H9 (cell line): ENCODE results near the gene SLC22A12. TPM values are rescaled to one million over a fixed set of nuclear protein-coding genes. Genes with fewer than 3 reads are reported as not detected.
"Not testable (repeated sequence)": the region's sequence is repeated elsewhere in the genome, so short reads cannot be mapped to it uniquely, and the experiment has no call there.

Experiments
- DNase-seq: peaks from one replicate; pipeline ENCODE4 v3.0.0-alpha.2; 2017
- H2AFZ ChIP-seq: one replicate; pipeline ENCODE4 v1.6.1; 2013; ENCODE audit warnings: mild to moderate bottlenecking, low read length, control low read depth, moderate library complexity
- H2AK5ac ChIP-seq: 2 replicates; pipeline ENCODE4 v1.6.1; 2013; ENCODE audit warnings: low read length, control low read depth, mixed read lengths; ENCODE audit not compliant: insufficient read length
- H2BK120ac ChIP-seq: one replicate; pipeline ENCODE4 v1.6.1; 2013; ENCODE audit warnings: low read depth, mild to moderate bottlenecking, low read length, control low read depth, inconsistent platforms; ENCODE audit not compliant: poor library complexity, severe bottlenecking
- H2BK12ac ChIP-seq: 2 replicates; pipeline ENCODE4 v1.6.1; 2013; ENCODE audit warnings: low read length, control low read depth, mixed read lengths, low read depth; ENCODE audit not compliant: insufficient read length
- H2BK15ac ChIP-seq: 2 replicates; pipeline ENCODE4 v1.6.1; 2013; ENCODE audit warnings: low read depth, low read length, control low read depth
- H2BK20ac ChIP-seq: one replicate; pipeline ENCODE4 v1.6.1; 2013; ENCODE audit warnings: low read depth, mild to moderate bottlenecking, low read length, control low read depth, inconsistent platforms; ENCODE audit not compliant: poor library complexity, severe bottlenecking
- H2BK5ac ChIP-seq: 2 replicates; pipeline ENCODE4 v1.6.1; 2013; ENCODE audit warnings: low read length, control low read depth, mixed read lengths; ENCODE audit not compliant: insufficient read length
- H3K14ac ChIP-seq: 2 replicates; pipeline ENCODE4 v1.6.1; 2013; ENCODE audit warnings: low read length, control low read depth; ENCODE audit not compliant: insufficient read depth
- H3K18ac ChIP-seq: 2 replicates; pipeline ENCODE4 v1.6.1; 2013; ENCODE audit warnings: low read depth, mild to moderate bottlenecking, mixed read lengths, low read length, control low read depth; ENCODE audit not compliant: insufficient read length
- H3K23ac ChIP-seq: 2 replicates; pipeline ENCODE4 v1.6.1; 2013; ENCODE audit warnings: low read length, control low read depth, mixed read lengths, low read depth; ENCODE audit not compliant: insufficient read length
- H3K23me2 ChIP-seq: 2 replicates; pipeline ENCODE4 v1.6.1; 2013; ENCODE audit warnings: low read depth, mild to moderate bottlenecking, mixed read lengths, low read length, control low read depth; ENCODE audit not compliant: insufficient read length, poor library complexity, severe bottlenecking
- H3K27ac ChIP-seq: 2 replicates; pipeline ENCODE4 v1.5.1; 2013; ENCODE audit warnings: low read length, control low read depth, mixed read lengths, low read depth; ENCODE audit not compliant: insufficient read length
- H3K27me3 ChIP-seq: 2 replicates; pipeline ENCODE4 v1.6.1; 2013; ENCODE audit warnings: low read length, control low read depth, inconsistent platforms; ENCODE audit not compliant: insufficient read depth
- H3K4ac ChIP-seq: 2 replicates; pipeline ENCODE4 v1.6.1; 2013; ENCODE audit warnings: low read depth, mild to moderate bottlenecking, control low read depth, inconsistent platforms, low read length, moderate library complexity
- H3K4me1 ChIP-seq: 2 replicates; pipeline ENCODE4 v1.6.1; 2013; ENCODE audit warnings: low read length, control low read depth, inconsistent platforms; ENCODE audit not compliant: insufficient read depth
- H3K4me2 ChIP-seq: 2 replicates; pipeline ENCODE4 v1.6.1; 2013; ENCODE audit warnings: low read length, control low read depth, mixed read lengths; ENCODE audit not compliant: insufficient read length, insufficient read depth
- H3K56ac ChIP-seq: 2 replicates; pipeline ENCODE4 v1.6.1; 2013; ENCODE audit warnings: low read depth, mild to moderate bottlenecking, mixed read lengths, low read length, control low read depth; ENCODE audit not compliant: insufficient read length
- H3K79me1 ChIP-seq: 2 replicates; pipeline ENCODE4 v1.6.1; 2013; ENCODE audit warnings: low read depth, mild to moderate bottlenecking, moderate library complexity, low read length, control low read depth, inconsistent platforms; ENCODE audit not compliant: insufficient read depth, poor library complexity, severe bottlenecking
- H3K79me2 ChIP-seq: 2 replicates; pipeline ENCODE4 v1.6.1; 2013; ENCODE audit warnings: low read length, control low read depth, inconsistent platforms; ENCODE audit not compliant: insufficient read depth
- H3K9ac ChIP-seq: 2 replicates; pipeline ENCODE4 v1.6.1; 2013; ENCODE audit warnings: low read length, control low read depth, mixed read lengths; ENCODE audit not compliant: insufficient read length; ENCODE audit errors: extremely low read depth
- H3K9me3 ChIP-seq: one replicate; pipeline ENCODE4 v1.6.1; 2013; ENCODE audit warnings: low read depth, low read length, inconsistent platforms; ENCODE audit not compliant: control insufficient read depth
- H3T11ph ChIP-seq: one replicate; pipeline ENCODE4 v1.6.1; 2013; ENCODE audit warnings: mild to moderate bottlenecking, low read length, control low read depth, inconsistent platforms
- H4K20me1 ChIP-seq: one replicate; pipeline ENCODE4 v1.6.1; 2013; ENCODE audit not compliant: control insufficient read depth, insufficient read length, insufficient read depth
- H4K5ac ChIP-seq: 2 replicates; pipeline ENCODE4 v1.6.1; 2013; ENCODE audit warnings: low read depth, mild to moderate bottlenecking, mixed read lengths, low read length, control low read depth; ENCODE audit not compliant: insufficient read length
- H4K8ac ChIP-seq: replicated peaks from 2 replicates; pipeline ENCODE4 v1.6.1; 2013; ENCODE audit warnings: low read length, control low read depth, mixed read lengths, low read depth; ENCODE audit not compliant: insufficient read length
- H4K91ac ChIP-seq: 2 replicates; pipeline ENCODE4 v1.6.1; 2013; ENCODE audit warnings: low read depth, mild to moderate bottlenecking, moderate library complexity, mixed read lengths, low read length, control low read depth; ENCODE audit not compliant: insufficient read length
- H3K27ac Mint-ChIP-seq, 3 experiments: 2 replicates in 2 of 3; 3 replicates in 1 of 3; pipeline ENCODE4 v1.8.0; 2020 to 2021; ENCODE audit warnings: mixed read lengths in 3 of 3, mild to moderate bottlenecking in 1 of 3, moderate library complexity in 1 of 3
- H3K27me3 Mint-ChIP-seq: 2 replicates; pipeline ENCODE4 v1.8.0; 2021; ENCODE audit warnings: low read depth, mild to moderate bottlenecking, moderate library complexity, mixed read lengths
- H3K36me3 Mint-ChIP-seq, 3 experiments: 2 replicates in 2 of 3; 3 replicates in 1 of 3; pipeline ENCODE4 v1.8.0; 2020 to 2021; ENCODE audit warnings: low read depth in 3 of 3, mixed read lengths in 3 of 3; ENCODE audit not compliant: insufficient read depth in 1 of 3
- H3K4me1 Mint-ChIP-seq, 2 experiments: 2 replicates each; pipeline ENCODE4 v1.8.0; 2020; ENCODE audit warnings: mixed read lengths in 2 of 2
- H3K4me3 Mint-ChIP-seq, 2 experiments: 2 replicates in 1 of 2; 3 replicates in 1 of 2; pipeline ENCODE4 v1.8.0; 2020 to 2021; ENCODE audit warnings: mild to moderate bottlenecking in 2 of 2, mixed read lengths in 2 of 2, moderate library complexity in 1 of 2
- H3K9me3 Mint-ChIP-seq, 2 experiments: 2 replicates in 1 of 2; 3 replicates in 1 of 2; pipeline ENCODE4 v1.8.0; 2020; ENCODE audit warnings: mild to moderate bottlenecking in 2 of 2, mixed read lengths in 2 of 2, moderate library complexity in 1 of 2
- CTCF ChIP-seq: fragments of 200-600 bp; sonication (generic); conservative IDR thresholded peaks from 3 replicates; pipeline ENCODE4 v1.8.0; 2021; ENCODE audit warnings: antibody characterized with exemption, mild to moderate bottlenecking
- WGBS: extraction: QIAGEN DNeasy Blood & Tissue Kit; methylation state at CpG from one replicate; pipeline ENCODE4 v1.1.7; 2013; ENCODE audit warnings: missing lambda C conversion rate, low lambda C conversion rate, mixed read lengths; ENCODE audit not compliant: insufficient read length; ENCODE audit errors: extremely low coverage; 5-methylcytosine and 5-hydroxymethylcytosine counted together
- total RNA-seq: library from RNA; stranded (reverse); gene quantifications from 2 replicates; pipeline ENCODE4 v1.2.1, GENCODE V29; 2021

SLC22A12 gene
- total RNA-seq, 1 experiment from 2014 or later, result not detected

- no peak overlapping the region for H3K9ac ChIP-seq
- H3K4me2 ChIP-seq, result no peak overlapping the region
- no peak overlapping the region for H2BK5ac ChIP-seq
- H3K27me3 ChIP-seq, result no peaks in the 10 kb centered on the region
- H3K18ac ChIP-seq, result no peak overlapping the region
- H2BK120ac ChIP-seq, result no peak overlapping the region
- no peaks in the 10 kb centered on the region for H3K23me2 ChIP-seq
- H3K79me2 ChIP-seq, result no peaks in the 10 kb centered on the region
- H3K14ac ChIP-seq, result no peak overlapping the region; the same call in 1 of the 2 replicates
- H3K56ac ChIP-seq, result no peak overlapping the region
- H3K4me1 ChIP-seq, result no peaks in the 10 kb centered on the region
- H3K4me3 Mint-ChIP-seq, result no peak overlapping the region
- no peak overlapping the region for H4K5ac ChIP-seq
- WGBS, result 100% methylated on average over 7 of the region's 14 CpGs
- H3K9me3 Mint-ChIP-seq, result peaks cover 0 to 4% of the 10 kb centered on the region in 2 experiments; a peak in 3 of 5 replicates
- TF ChIP-seq CTCF, result no peak
- no peak overlapping the region for H2BK12ac ChIP-seq
- H4K91ac ChIP-seq, result no peak overlapping the region
- no peak overlapping the region for H2AK5ac ChIP-seq
- H4K20me1 ChIP-seq, result no peaks in the 10 kb centered on the region
- no peaks in the 10 kb centered on the region for H3K9me3 ChIP-seq
- H3K27ac ChIP-seq, result no peak overlapping the region
- H2AFZ ChIP-seq, result no peak overlapping the region
- no peak overlapping the region for H4K8ac ChIP-seq
- H3K4me1 Mint-ChIP-seq, result no peaks in the 10 kb centered on the region
- H2BK20ac ChIP-seq, result no peak overlapping the region
- H3K36me3 Mint-ChIP-seq, result no peaks in the 10 kb centered on the region; a peak in 2 of 7 replicates
- H2BK15ac ChIP-seq, result no peak overlapping the region
- H3K23ac ChIP-seq, result no peak overlapping the region
- peaks cover 20% of the 10 kb centered on the region for H3K27me3 Mint-ChIP-seq
- DNase-seq, result no peak
- H3K79me1 ChIP-seq, result no peaks in the 10 kb centered on the region
- no peak overlapping the region for H3T11ph ChIP-seq
- H3K27ac Mint-ChIP-seq, result no peak overlapping the region
- H3K4ac ChIP-seq, result no peak overlapping the region
Observed at GRCh38 chr11:64594159-64594939, 3.3 kb downstream of the SLC22A12 start.

GRCh38 chr11:64595922-64596321 lies 4.9 kb downstream of the SLC22A12 start:
- H3K9me3 Mint-ChIP-seq, H3K14ac ChIP-seq, H2BK5ac ChIP-seq, H4K5ac ChIP-seq, H3K36me3 Mint-ChIP-seq, H3K4me2 ChIP-seq, H3K18ac ChIP-seq, H3K4ac ChIP-seq, H4K91ac ChIP-seq, H3K27ac Mint-ChIP-seq, H3K79me1 ChIP-seq, H2BK120ac ChIP-seq, H3K9me3 ChIP-seq, H2AFZ ChIP-seq, H3K23ac ChIP-seq, H3T11ph ChIP-seq, DNase-seq, H3K9ac ChIP-seq, H2BK15ac ChIP-seq, H4K20me1 ChIP-seq, H2BK20ac ChIP-seq, H3K4me1 ChIP-seq, H3K27me3 ChIP-seq, H3K27ac ChIP-seq, H3K4me3 Mint-ChIP-seq, H2BK12ac ChIP-seq, H3K56ac ChIP-seq, H4K8ac ChIP-seq, H3K79me2 ChIP-seq, H3K23me2 ChIP-seq, H3K4me1 Mint-ChIP-seq, H2AK5ac ChIP-seq: not testable (repeated sequence)
- 95% methylated on average over 1 of the region's 1 CpG for whole genome bisulfite sequencing
- peaks cover 16% of the 10 kb centered on the region for H3K27me3 Mint-ChIP-seq
